HL-60/S4 treated with phorbol 12-myristate 13-acetate at 8.2 ng/mL for 4 days and 3 days (cell line): ENCODE data around the gene MAN1C1.

Experiments
- in situ Hi-C: fragments of 300-500 bp; cut with MboI; formaldehyde crosslinking; loops from 2 replicates; pipeline ENCODE4 v1.15.0; 2022; ENCODE audit warnings: low sequenced_read_pairs

MAN1C1 gene

DNA sequence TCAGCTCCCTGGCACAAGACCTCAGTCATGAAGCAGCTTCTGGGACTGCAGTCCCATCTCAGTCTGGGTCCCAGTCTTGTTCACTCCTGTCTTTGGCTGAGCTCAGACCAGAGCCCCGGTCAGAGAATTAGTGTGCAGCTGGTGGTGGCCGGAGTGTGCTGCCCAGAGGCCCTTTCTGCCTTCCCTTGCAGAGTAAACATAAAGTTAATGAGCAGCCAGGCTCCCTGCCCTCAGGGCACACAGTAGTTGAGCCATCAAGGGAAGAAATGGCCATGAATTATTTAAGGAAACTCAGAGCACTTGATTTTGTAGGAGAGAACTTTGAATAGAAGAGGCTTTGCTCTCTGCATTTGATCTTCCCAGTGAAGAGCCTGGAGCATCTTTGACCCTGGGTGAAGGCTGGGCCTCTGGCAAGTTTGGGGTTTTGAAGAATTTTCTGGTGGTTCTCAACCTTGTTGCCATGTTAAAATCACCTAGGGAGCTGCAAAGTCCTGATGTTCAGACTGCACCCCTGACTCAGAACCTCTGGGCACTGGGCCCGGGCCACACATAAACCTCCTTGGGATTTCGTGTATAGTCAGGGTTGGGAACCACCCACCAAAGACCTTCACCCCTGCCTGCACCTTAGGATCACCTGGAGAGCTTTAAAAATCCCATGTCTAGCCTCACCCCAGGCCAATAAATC lies 157.0 kb downstream of the MAN1C1 start:
- in situ Hi-C loops = no loop called here

DNA sequence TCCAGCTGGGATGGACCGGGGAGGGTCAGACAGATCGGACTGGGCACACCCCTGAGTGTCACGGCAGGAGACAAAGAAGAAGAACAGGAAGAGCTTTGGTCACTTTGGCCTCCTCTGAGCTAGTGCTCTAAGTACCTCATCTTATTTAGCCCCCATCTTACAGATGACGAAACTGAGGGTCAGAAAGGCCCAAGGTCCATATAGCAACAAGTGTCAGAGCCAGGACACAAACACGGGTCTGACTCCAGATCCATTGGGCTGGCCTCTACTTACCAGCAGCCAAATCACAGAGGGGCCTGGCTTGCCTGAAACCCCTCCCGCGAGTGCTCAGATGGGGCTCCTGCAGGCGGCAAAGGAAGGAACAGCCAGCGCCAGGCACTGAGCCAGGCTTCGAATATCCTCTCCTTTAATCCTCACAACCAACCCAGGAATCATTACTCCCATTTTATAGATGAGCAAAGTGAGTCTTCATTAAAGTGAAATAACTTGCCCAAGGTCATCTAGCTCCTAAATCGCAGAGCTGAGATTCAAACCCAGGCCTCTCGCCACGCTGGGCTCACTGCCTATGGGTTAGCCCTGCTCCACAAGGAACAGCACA lies 157.7 kb downstream of the MAN1C1 start:
- in situ Hi-C loops = no loop called here

DNA sequence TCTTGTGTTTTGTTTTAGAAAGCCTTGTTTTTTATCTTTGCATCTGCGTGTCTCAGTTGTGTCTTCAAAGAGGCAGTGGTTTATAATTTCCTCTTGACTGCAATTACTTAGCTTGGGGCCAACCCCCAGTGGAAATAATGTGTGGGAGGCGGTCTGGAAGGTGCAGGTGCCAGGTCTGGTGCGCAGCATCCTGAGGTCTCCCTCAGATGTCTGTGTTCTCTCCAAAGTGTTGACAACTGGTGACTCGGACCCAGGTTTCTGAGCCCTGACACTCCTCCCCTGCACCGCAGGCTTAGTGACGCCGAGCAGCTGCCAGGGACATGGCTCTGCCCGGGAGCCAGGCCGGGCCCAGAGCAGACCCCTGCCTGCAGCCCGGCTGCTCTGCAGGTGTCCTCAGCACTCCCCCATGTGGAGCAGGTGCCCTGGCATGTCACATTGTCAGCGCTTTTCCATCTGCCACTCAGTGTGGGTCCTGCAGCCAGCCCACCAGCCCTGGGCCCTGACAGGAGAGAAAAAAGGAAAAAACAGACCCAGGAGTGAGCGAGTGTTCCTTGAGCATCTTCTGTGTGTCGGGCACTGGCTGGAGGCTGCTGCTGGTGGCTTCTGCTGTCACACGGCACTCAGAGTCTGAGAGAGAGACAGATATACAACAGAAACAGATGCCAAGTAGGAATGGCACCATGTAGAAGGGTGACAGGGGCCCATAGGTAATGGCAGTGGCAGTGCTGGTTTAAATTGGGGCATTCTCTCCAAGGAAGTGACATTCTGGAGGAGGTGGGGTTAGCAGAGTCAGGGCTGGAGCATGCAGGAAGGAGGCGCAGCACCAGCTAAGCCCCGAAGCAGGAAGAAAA lies 158.6 kb downstream of the MAN1C1 start:
- in situ Hi-C loops = no loop called here

DNA sequence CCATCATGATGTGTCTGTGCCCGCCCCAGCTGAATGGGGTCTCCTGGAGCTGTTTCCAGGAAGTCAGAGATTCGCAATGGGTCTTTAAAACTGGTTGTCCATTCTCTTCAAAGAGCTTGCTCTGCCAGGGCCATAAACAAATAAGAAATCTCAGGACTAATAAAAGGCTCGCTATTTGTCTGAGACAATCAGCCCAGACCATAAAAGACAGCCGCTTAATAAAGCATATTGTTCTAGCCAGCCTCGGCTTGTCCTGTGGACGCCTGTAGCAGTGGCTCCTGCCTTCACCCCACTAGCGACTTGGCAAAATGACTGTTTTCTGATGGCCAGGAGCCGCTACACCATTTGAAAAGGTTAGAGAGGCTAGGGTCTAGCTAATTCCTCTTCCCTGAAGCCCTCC lies 162.8 kb downstream of the MAN1C1 start:
- in situ Hi-C loops = no loop called here

DNA sequence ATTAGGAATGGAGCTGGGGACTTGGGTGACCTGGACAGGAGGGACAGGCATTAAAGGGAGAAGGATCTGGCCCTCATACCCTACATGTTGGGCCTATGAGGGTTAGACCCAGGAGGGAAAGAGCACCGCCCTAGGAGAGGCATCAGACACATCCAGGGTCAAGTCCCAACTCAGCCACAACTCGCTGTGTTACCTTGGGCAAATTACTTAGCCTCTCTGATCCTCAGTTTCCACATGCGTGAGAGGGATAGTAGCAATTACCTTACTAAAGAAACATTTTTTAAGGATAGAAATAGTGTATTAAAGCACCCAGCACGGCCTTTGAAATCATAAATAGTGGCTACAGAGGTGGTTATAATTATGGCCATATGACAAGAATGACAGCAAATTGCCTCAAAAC lies 163.3 kb downstream of the MAN1C1 start:
- in situ Hi-C loops = no loop called here

DNA sequence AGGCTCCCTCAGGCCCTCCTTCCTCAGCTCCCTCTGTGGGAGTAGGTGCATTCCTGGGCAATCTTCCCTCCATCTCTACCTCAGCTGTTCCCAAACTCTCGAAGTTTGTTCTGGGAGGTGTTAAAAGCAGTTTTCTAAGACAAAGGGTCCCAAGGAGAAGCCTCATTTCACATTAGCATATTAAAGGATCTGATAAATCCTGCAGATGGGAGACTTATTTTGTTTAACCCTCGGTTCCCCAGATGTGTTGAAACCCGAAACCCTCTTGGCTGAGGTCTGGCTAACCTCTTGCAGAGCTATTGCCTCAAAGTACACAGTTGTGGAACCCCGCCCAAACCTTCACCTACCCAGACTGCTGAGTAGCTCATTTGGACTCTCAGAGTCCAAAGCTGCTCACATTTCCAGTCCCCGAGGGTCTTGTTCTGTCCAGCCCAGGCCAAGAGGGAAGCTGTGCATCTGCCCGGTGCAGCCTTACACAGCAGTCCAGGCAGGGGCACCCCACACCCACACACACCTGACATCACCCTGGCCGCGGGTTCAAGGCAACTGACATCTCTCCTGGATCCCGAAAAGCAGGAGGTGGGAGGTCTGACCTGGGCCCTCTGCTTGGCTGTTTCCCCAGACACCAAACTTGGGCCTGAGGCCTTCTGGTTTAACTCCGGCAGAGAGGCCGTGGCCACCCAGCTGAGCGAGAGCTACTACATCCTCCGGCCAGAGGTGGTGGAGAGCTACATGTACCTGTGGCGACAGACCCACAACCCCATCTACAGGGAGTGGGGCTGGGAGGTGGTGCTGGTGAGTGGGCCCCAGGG lies 163.9 kb downstream of the MAN1C1 start:
- in situ Hi-C loops = no loop called here

DNA sequence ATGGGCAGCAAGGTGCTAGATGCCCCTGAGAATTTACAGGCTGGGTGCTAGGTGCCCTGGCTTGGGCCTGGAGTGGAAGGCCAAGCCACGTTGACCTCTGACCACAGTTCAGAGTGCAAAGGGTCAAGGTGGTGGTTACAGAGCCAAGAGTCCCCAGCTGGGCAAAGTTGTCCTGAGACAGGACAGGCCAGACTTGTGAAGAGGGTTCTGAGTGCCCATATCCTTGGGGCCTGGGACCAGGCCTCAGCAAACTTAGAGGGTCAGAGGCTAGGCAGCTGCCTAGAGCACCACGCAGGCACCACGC lies 164.5 kb downstream of the MAN1C1 start:
- in situ Hi-C loops = no loop called here

DNA sequence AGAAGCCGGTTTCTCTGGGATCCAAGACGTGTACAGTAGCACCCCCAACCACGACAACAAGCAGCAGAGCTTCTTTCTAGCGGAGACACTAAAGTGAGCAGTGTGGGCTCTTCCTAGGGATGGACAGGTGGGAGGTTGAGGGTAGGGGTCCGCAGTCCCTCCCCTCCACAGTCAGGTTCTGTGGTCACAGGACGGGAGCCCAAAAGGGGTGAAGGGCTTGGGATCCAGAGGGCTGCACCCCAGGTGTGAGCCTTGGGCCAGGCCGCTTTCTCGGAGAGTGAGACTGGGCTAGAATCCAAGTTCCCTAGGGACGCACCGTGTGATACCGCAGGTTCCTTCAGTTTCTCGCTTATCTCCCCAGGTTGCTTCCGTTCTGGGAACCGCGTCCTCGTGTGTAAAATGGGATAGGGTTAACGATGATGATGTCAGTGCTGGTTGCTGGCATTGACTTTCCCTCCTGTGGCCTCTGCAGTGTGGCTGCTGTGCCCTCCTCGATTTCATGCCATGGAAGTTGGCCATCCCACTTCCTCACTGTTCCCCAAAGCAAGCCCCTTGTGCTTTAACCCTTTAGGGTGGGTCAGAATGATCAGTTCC lies 166.1 kb downstream of the MAN1C1 start:
- in situ Hi-C loops = no loop called here

DNA sequence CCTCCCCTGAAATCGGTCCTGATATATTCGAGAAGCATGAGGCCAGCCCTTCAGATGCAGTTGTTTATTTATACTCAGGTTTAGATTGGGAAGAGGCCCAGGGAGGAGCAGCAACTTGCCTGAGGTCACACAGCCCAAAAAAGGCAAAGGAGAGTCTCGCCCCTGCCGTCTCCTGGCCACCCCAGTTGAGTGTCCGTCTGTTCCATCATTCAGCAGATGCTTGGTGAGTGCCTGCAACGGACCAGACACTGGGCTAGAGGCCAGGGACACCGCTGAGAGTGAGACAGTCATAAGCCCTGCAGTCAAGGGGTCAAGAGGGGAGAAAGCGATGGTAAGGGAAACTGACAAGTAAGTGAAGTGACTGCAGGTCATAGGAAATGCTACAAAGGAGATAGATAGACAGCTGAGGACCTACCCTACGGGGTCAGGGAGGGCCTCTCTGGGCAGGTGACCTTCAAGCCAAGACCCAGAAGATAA lies 168.0 kb downstream of the MAN1C1 start:
- in situ Hi-C loops = no loop called here

DNA sequence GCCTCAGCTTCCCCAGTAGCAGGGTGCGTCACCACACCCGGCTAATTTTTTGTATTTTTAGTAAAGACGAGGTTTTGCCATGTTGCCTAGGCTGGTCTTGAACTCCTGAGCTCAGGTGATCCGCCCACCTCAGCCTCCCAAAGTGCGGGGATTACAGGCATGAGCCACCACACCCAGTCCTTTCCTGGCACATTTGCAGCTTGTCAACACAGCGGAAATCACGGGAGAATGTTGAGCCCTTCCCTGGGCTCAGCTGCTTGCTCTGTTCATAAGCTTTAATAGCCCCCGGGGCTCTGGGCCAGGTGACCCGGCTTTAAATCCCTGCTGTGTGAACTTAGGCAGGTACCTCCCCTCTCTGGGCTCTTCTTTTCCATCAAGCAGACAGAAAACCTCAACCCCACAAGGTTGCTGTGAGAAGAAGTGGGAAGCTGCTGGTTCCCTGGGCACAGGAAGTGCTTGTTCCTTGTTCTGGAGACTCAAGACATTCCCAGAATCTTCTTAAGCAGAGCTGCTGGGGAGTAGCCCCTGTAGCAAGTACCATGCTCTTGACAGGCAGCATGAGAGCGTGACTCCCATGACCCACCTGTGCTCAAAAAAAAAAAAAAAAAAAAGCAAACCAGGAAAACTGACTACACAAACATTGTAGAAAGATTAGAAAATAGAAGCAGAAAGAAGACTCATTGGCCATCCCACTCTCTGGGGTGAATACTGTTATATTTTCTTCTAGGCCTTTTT lies 168.9 kb downstream of the MAN1C1 start:
- in situ Hi-C loops = no loop called here

DNA sequence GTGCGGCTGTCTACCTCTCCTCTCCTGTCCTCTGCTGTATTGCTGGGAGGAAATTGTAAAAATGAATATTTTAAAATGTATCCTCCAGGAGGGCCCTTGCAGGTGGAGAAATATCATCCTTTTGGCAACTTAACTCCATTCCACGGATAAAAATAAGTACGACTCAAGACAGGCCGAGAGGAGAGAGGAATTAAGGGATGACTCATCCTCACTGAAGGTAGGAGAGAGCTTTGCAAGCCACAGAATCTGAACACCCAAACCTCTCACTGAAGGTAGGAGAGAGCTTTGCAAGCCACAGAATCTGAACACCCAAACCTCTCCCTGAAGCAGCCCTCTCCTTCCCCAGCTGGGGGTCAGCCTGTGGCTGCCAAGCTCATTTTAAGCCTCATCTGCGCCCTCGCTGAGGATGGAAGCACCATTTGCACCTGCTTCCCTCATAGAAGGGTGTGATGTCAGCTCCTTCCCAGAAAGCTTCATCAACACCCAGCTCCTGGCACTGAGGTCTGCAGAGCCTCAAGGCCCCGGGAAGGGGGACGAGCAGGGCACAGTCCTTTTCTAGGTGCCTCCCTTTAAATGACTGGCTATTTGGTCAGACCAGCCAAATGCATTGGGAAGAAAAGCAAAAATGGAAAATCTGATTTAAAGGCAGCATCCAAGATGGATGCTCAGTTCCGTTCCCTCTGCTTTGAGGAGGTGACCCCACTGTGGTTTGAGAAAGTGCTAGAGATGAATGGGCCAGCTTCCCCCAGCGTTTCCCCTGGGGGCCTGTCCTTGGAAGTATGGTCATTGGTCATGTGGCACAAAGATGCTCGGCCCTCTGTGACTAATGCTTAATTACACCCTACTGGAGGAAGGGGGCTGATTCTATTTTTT lies 170.5 kb downstream of the MAN1C1 start:
- in situ Hi-C loops = no loop called here

DNA sequence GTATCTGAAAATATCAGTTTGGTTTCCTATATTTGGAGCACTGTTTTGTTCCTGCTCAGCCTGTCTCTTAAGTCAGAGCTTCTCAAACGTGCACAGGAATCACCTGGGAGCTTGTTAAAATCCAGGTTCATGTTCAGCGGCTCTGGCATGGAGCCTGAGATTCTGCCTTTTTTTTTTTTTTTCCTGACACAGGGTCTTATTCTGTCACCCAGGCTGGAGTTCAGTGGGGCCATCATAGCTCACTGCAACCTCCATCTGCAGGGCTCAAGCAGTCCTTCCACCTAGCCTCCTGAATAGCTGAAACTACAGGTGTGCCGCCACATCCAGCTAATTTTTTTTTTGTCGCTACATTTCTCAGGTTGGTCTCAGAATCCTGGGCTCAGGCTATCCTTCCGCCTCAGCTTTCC lies 171.2 kb downstream of the MAN1C1 start:
- in situ Hi-C loops = no loop called here

DNA sequence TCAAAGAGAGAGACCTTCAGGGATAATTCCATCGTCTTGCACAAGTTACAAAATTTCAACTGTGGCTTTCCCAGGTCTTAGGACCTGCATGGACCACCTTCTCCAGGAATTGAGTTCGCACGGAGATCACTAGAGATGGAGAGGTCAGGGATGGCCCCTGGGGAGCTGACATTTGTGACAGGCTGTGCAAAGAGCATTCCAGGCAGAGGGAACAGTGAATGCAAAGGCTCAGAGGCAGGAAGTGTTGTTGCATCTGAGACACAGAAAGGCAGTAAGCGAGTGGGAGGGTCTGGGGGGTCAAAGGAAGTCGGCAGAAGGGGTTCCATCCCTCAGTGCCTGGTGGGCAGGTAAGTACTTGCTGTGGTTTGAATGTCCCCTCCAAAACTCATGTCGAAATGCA lies 173.9 kb downstream of the MAN1C1 start:
- in situ Hi-C loops = no loop called here

DNA sequence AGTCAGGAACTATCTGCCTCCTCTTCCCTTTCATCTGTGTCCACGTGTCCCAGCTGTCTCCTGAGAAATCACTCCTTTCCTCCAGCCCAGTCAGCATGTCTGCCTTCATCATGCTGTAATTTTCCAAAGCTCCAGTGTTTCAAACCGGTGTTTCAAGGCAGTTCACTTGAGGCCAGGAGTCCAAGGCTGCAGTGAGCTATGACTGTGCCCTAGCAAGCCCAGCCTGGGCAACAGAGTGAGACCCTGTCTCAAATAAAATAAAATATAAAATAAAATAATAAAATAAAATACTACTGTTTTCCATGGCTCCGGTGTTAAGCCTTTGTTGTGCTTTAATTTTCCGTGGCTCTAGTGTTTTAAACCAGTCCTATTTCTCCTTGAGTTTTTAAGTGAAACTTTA lies 175.5 kb downstream of the MAN1C1 start:
- in situ Hi-C loops = no loop called here

DNA sequence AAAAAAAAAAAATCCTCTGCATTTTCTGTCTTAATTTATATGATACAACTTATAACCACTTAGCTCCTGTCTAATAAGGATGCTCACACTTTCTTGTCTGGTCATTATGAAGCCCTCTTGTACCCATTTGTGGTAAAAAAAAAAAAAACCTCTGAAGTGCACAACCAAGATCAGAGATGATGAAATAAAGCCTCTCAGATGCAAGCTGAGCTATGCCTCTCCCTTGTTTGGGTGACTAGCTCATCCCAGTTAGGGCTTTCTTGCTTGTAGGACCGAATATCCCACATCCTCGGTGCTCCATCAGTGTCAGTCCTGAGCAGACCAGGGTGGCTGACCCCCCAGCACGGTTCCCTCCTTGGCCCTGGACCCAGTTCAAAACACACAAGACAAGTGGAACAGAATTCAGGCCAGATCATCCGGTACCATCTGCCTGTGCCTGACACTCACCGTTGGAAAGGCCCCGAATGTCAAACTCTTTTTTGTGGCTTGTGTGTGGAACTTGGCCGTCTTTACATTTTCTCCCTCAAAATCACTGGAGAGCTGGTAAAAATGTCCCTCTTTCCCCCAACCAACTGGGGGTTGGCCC lies 177.1 kb downstream of the MAN1C1 start:
- in situ Hi-C loops = no loop called here

DNA sequence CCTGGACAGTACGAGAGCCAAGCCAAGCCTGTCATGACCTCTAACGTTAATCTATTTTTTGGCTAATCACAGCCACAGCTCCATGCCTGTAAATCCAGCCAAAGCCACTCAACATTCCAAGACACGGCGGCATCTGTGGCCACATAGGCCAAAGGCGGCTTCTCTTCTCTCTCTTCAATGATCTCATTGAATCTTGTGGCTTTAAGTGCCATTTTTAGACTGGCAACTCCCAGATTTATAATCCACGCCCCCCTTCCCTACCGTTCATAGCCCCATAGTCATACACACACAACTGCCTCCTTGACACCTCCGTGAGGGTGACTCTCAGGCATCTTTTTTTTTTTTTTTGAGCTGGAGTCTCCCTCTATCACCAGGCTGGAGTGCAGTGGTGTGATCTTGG lies 177.7 kb downstream of the MAN1C1 start:
- in situ Hi-C loops = no loop called here

DNA sequence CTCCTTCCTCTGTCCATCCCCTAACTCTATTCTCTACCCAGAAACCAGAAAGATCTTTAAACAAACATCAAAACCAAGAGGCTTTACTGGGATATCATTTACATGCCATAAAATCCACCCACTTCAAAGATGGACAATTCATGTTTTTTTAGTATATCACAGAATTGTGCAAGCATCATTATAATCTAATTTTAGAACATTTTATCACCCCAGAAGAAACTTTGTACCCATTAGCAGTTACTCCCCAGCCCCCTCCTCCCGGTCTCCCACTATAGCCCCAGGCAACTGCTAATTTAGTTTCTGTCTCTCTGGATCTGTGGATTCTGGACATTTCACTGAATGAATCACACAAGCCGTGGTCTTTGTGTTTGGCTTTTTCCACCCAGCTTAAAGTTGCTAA lies 178.6 kb downstream of the MAN1C1 start:
- in situ Hi-C loops = no loop called here

DNA sequence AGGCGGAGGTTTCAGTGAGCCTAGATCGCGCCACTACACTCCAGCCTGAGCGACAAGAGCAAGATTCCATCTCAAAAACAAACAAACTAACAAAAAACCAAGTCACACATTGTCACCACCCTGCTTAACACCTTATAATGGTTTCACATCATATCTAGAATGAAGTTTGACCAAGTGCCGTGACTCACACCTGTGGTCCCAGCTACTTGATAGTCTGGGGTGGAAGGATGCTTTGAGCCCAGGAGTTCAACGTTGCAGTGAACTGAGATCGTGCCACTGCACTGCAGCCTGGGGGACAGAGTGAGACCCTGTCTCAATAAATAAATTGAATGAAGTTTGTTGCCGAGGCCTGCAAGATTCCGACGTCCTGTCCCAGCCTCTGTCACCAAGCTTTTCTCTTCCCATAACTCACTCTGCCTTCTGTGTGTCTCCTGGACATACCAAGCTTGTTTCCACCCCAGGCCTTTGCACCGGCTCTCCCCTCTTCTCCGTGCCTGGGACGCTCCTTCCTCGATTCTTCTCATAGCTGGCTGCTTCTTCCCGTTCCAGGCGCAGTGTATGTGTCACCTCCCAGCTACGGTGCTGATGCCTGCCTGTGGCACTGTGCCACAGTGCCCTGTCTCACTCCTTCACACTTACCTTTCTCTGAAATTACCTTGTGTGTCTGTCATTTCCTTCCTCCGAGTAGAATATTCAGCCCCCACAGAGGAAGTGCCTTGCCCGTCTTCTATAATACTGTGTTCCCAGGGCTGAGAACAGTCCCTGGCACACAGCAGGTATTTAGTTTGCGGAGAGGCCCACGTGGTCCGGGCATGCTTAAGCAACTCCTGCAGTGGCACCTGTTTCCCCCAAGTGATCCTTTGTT lies 179.6 kb downstream of the MAN1C1 start:
- in situ Hi-C loops = no loop called here
